ENCODE results near the gene IKZF2. TPM values are rescaled to one million over a fixed set of nuclear protein-coding genes. Genes with fewer than 3 reads are reported as not detected.

The IKZF2 gene
- 1 to 10 TPM; 8.2 to 9.1 (median 8.4) TPM for polyA plus RNA-seq (ENCODE audit: insufficient read length in 3 of 3)

DNA sequence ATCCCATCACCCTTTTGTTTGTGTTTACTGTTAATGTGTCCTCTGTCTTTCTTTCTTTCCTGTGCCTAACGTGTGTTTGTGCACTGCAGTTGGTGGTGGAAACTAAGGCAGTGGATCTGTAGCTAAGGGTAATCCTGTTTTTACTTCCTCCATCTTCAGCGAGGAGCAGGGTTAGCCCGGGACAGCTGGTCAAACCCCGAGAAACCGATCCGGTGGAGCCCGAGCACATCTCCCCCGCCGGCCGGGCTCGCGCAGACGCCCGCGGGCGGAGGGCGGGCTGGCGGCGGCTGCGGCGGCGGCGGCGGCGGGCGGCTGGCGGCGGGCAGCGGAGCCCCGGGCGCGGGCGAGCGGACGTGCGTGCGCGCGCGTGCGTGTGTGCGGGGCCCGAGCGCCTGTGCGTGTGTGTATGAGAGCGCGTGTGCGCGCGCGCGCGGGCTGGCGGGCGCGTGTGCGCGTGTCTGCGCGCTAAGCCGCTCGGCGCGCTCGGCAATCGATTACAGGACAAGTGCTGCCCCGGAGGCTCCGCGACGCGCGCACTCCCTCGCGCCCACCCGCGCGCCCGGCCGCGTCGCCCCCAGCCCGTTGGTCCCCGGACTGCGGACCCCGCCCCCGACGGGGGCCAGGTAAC lies at the start of gene IKZF2:
Gene IKZF2, minus strand, starts transcription at position 176 of the 628 bp plus-strand sequence. CDS start 2,983 bp downstream, outside the sequence.
- DNase-seq (ENCODE audit: low read depth in 3 of 3, low spot score in 2 of 3): peak; percentile 57 to 82 (median 66)

GRCh38 chr2:213199871-213200270 lies 48.5 kb upstream of the IKZF2 start:
- DNase-seq (ENCODE audit: low read depth in 3 of 3, low spot score in 2 of 3): no peak

DNA sequence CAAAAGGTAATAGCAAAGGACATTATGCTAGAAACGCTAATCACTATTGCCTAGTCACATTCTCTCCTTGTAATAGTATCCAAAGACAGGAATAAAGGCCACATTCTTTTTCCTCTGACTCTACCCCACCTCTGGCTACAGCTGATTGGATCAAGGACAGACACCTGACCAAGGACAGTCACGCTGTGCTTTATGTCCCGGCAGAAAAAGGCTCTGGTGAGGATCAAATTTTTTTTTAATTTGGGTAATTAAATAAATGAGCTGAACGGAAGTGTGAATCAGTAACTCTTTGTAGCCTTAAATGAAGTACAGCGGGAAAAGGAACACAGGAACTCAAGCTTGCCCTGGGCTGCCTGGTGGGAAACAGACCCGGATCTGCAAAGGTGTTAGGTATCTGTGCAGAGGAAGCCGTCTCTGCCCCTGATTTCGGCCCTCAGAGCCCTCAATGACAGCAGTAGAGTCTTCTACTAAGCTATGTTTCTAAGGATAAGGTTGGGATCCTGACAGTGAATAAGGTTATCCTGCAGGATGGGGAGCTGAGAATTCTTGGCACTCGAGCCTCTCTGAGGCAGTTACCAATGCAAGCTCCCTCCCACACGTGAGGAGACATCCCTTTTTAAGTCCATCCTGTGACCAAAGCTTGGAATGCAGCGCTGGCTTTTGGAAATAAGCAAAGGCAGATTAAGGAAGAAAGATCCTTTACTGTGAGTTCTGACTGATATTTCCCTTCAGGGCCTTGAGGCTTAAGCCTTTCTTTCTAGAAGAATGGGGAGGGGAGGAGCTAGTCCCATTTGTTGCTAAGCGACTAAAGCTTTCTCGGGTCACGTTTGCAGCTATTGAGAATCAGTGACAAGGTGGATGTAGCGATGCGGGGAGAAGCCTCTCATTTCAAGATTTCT lies 37.8 kb upstream of the IKZF2 start:
- DNase-seq (ENCODE audit: low read depth in 3 of 3, low spot score in 2 of 3): no peak

GRCh38 chr2:213188533-213188867 lies 37.1 kb upstream of the IKZF2 start:
- DNase-seq (ENCODE audit: low read depth in 3 of 3, low spot score in 2 of 3): no peak

DNA sequence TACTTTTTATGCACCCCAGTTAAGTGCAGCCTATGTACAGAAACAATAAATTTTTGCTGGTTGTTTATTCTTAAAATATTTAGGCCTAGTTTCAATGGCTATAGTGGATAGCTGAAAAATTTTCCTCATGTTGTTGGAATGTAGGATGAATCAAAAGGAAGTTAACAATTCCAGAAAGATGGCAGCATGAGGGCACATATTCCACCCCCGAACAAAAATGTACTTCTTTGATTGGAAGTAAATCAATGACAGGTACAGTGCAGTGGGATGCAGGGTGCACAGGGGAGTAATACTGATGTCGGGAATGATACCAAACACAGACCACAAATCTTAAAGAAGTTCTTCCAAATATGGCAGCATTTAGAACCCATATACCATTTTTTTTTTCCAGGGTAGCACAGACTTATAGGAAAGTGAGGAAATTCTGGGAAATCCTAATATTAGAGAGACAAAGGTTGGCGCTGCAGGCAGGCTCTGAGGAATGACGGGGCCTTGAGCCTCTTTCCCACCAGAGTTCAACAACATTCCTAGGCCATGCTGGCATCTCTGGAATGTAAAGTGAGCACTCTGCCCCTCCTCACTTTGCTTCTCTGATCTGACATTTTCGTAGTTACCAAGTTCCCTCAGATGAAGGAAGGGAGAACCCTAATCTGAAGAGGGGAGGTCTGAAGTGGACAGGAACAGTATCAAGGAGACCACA lies 36.6 kb upstream of the IKZF2 start:
- no peak for DNase-seq (ENCODE audit: low read depth in 3 of 3, low spot score in 2 of 3)

DNA sequence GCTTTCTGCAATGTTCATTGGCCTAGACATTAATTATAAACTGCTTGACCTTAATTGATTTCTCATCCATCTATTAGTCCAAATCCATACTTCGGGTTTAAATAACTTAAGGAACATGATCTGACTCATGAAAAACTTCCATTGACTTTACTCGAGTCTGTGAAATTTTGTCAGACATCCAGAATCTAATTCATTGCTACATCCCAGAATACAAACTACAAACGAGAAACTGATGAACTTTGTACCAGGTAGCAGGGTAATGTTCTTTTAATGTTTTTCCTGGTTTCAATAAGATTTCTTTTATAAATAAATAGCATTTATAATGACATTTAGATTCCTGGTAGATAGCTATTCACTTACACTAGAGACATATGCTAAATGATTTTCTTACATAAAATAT lies 36.0 kb upstream of the IKZF2 start:
- no peak for DNase-seq (ENCODE audit: low read depth in 3 of 3, low spot score in 2 of 3)

- DNase-seq (ENCODE audit: low read depth in 3 of 3, low spot score in 2 of 3): no peak
These were observed 33.9 kb upstream of the IKZF2 start for GRCh38 chr2:213185147-213185822.

DNA sequence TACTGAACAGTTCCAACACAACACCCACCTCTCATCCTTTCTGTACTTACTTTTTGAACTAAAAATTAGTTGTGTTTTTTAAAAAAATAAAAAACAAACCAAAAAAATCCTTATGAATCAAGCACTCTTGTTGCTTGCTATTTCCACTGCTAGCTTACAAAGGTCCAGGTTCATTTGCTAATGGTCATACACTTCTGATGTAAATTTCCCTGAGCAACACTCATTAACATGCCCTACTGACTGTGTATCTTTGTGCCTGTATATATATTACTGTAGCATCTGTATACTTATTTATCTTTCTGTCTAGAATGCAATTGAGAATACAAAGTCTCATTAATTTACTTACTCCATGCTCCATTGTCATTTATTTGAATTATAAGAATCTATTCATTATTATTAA lies 30.3 kb upstream of the IKZF2 start:
- DNase-seq (ENCODE audit: low read depth in 3 of 3, low spot score in 2 of 3): no peak

DNA sequence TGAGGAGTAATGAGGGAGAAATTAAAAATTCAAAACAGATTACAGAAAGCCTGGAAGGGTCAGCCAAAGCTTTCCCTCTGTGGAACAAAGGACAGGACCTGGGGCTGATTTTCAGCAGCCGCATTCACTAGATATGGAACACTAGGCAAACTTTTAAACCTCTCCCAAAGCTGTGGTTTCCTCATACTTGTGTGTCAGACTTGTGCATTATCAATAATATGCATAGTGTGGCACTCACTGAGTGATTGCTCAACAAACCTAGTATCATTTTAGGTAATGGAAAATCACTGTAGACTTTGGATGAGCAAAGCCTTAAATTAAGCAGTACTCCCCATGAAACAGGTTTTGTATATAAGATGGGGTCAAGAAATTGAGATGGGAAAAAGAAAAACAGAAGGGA lies 26.3 kb upstream of the IKZF2 start:
- no peak for DNase-seq (ENCODE audit: low read depth in 3 of 3, low spot score in 2 of 3)

- DNase-seq (ENCODE audit: low read depth in 3 of 3, low spot score in 2 of 3): no peak
These were observed 24.3 kb upstream of the IKZF2 start for GRCh38 chr2:213175673-213176247.

DNA sequence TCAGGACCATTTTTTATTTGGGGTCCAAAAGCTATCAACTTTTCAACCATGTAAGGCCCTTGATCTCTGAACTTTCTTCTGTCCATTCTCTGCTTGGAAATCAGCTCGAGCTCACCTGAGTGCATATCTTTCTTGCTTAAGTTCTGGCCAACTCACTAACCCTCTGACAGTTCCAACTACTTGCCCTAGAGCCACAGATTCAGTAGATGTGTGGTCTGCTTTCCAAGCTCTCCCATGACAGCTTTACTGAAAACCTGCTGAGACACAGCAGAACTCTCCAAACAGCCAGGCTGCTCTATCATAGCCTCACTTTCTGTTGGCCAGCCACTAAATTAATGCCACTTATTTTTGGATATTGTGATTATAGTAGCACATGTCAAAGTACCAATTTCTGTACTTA lies 21.2 kb upstream of the IKZF2 start:
- DNase-seq (ENCODE audit: low read depth in 3 of 3, low spot score in 2 of 3): no peak

DNA sequence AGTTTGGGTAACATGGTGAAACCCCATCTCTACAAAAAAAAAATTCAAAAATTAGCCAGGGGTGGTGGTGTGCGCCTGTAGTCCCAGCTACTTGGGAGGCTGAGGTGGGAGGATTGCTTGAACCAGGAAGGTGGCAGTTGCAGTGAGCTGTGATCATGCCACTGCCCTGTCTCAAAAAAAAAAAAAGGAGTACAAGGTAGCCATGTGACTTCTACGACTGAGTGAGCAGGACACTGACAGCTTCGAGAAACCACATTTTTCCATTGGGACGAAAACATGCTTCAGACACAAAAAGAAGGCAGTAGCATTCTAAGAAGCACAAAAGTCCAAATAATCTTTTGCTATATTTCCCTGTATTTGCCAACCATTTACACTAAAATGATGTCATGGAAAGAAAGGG lies 19.7 kb upstream of the IKZF2 start:
- no peak for DNase-seq (ENCODE audit: low read depth in 3 of 3, low spot score in 2 of 3)

GRCh38 chr2:213167271-213167930 lies 16.0 kb upstream of the IKZF2 start:
- no peak for DNase-seq (ENCODE audit: low read depth in 3 of 3, low spot score in 2 of 3)

DNA sequence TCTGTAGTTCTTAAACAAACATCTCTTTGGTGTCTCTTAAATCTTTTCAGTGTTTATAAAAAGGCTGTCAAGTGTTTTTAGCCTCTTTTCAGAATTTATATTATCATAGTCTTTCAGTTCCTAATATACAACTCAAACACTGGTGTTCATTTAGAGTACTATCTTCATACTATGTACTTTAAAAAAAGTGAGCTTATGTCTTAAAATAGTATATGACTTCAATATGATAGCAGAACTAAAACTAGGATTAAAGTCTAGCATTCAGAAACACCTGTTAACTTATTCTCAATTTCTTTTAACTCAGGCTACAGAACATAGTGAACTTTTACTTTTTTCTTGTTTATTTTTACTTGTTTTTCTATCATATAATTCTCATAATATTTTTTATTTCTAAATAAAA lies 14.7 kb upstream of the IKZF2 start:
- DNase-seq (ENCODE audit: low read depth in 3 of 3, low spot score in 2 of 3): no peak

- DNase-seq (ENCODE audit: low read depth in 3 of 3, low spot score in 2 of 3): no peak
These were observed 12.9 kb upstream of the IKZF2 start for GRCh38 chr2:213164263-213164662.

- DNase-seq (ENCODE audit: low read depth in 3 of 3, low spot score in 2 of 3): no peak
These were observed 11.2 kb upstream of the IKZF2 start for GRCh38 chr2:213162516-213163118.

DNA sequence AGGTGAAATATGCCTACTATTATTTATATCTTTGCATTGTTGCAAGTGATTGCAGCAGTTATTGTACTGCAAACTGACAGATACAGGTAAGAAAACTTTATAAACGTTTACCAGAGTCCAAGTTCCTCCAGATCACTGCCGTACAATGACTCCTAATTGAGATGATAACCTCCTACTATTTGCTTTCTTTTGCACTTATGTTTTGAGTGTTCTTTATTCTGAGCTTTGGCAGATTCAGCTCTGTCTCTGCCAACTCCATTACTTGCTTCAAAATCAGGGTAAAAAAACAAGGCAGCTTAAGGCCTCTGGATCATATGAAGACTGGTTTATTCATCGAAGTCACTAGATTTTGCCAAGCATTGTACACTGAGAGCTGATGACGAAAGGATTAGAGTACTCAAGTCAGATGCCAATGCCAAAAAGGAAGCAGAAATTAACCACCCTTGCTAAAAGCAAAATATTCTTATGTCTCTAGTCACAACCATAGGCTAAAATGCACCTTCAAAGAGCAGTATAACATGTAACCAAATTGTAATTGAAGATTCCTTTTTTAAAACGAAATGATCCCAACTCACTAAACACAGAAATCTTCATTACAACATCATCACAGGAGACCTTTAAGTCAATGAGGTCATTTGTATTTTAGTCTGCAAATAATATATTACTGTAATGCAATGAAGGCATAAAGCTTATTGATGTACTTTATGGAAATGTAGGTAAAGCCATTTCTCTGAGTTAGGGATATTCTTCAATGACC lies 10.5 kb upstream of the IKZF2 start:
- no peak for DNase-seq (ENCODE audit: low read depth in 3 of 3, low spot score in 2 of 3)

GRCh38 chr2:213159768-213160167 lies 8.4 kb upstream of the IKZF2 start:
- no peak for DNase-seq (ENCODE audit: low read depth in 3 of 3, low spot score in 2 of 3)

DNA sequence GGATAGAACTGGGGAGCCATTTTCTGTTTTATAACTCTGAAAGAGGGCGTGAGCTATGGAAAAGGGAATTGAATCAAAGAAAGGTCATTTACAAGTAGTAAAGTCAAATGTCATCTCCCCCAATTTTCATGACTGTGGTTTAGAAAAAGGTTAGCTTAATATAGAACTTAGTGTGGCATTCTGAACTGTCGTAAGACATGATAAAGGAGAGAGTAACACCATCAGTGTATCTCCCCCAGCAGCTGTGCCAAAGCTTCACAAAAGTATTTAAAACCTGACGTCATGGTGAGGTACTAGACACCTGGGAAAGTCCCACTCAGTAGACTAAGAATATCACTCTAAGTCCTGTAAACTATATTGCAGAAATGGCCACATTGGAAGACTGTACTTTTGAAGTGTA lies 5.8 kb upstream of the IKZF2 start:
- DNase-seq (ENCODE audit: low read depth in 3 of 3, low spot score in 2 of 3): no peak

Data from right renal cortex interstitium (tissue), 3 donors.